GM19035 (cell line): ENCODE data around the gene APOL1.

Experiments used
- ATAC-seq: cut with Tn5 transposase; IDR thresholded peaks from one replicate; pipeline ENCODE4 v1.9.1; 2021; ENCODE audit not compliant: unreplicated experiment

APOL1 gene

GRCh38 chr22:36305813-36306212 is 52.9 kb downstream of the APOL1 start:
- ATAC-seq, result no peak

GRCh38 chr22:36306227-36306626 is 53.3 kb downstream of the APOL1 start:
- no peak for ATAC-seq

DNA sequence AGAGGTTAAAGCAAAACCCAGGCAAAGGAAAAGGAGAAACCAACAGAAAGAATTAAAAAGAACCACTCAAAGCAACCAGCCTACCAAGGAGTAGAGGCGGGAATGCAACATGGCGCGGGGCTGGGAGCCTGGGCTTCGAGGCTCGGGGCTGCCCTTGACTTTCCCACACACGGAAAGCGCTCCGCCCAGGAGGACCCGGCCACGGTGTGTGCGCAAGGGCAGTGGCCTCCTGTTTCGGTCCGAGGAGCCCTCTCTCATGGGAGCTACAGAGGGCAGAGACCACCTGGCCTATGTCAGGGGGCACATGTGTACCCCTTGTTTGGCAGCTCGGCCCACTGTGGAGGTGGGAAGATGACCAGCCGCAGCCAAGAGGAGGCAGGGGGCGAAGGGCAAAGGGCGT is 55.9 kb downstream of the APOL1 start:
- ATAC-seq, result no peak

DNA sequence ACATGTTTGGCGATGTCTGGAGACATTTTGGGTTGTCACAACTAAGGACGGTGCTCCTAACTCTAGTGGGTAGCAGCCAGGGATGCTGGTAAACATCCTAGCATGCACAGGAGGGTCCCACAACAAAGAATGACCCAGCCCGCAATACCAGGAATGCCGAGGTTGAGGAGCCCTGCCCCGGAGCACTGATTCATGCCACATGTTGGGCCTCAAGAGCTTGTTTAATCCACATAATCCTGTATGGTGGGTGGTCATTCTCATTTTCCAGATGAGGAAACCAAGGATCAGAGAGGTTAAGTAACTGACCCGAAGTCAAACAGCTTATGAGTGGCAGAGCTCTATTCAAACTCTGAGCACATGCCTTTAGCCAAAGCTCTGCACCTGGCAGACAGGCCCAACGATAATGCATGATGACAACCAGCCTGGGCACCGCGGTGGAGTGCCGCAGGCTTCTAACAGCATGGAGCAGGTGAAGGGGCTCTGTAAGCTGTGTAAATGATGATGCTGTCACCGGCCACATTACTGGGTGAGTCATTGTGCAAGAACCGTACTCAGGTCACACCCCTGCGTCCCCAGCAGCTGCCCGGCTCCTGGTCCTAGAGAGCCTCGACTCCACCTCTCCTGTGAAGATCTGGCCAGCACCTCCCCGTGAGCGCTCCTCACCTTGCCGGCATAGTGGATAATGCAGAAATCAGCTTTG is 58.6 kb downstream of the APOL1 start:
- ATAC-seq, result no peak

DNA sequence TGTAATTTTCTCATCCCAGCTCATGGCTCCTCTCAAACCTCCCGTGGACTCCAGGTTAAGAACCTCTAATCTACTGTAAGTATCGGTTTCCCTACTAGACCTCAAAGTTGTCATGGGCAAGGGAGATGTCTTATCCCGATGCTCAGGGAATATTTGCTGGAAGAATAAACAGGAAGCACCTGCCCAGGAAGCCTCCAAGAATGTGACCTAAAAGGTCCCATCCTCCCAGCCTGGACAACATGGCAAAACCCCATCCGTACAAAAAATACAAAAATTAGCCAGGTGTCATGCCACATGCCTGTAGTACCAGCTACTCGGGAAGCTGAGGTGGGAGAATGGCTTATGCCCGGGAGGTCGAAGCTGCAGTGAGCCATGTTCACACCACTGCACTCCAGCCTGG is 62.4 kb downstream of the APOL1 start:
- no peak for ATAC-seq

DNA sequence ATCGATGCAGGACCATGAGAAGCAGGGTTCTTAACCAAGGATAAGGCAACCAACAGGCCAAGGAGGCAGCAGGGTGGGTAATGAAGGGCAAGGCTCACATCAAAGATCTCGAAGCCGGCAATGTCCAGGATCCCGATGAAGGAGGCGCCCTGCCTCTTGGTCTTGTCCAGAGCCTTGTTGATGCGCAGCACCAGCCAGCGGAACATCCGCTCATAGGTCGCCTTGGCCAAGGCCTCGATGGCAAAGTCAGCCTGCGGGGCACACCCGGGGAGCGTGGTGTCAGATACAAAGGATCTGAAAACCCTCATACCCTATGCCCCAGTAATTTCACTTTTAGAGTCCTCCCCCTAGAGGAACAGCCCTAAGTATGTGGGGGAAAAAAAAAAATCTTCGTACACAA is 63.5 kb downstream of the APOL1 start:
- ATAC-seq, result no peak
